ENCODE measurements around the gene NEFH. TPM values are rescaled to one million over a fixed set of nuclear protein-coding genes. Genes with fewer than 3 reads are reported as not detected.

Gene NEFH
- total RNA-seq, 1 experiment from 2014 or later = not detected

DNA sequence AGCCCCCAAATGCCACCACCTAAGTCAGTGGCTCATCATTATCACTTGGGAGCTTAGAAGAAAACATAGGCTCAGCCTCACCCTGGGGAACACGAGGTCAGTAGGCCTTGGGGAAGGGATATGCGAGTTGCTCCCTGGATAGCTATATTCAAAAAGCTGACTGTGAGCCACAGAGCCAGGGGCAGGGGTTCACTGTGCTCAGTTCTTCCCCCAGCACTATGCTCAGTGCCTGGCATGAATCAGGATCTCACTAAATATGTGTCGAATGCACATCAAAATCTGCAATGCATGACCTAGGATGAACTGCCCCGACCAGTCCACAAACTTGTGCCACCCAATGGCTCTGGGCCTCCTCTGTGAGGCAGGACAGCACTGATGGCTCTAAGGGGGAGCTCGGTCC lies 38.4 kb downstream of the NEFH start:
- H2AFZ ChIP-seq (ENCODE audit: low read depth, low read length, poor library complexity, severe bottlenecking) = no peak overlapping the region
- no peak overlapping the region for H3K9ac ChIP-seq (ENCODE audit: low read length)
- RAD21 ChIA-PET (ENCODE audit: low non-redundant PET in 1 of 2, low total read pairs in 2 of 2, uncharacterized antibody in 2 of 2, unreplicated experiment in 2 of 2) = no interaction called here
- H3K4me1 ChIP-seq (ENCODE audit: control insufficient read depth in 1 of 2, insufficient read depth in 2 of 2, low read length in 2 of 2) = no peaks in the 10 kb centered on the region
- DNase-seq (ENCODE audit: low read depth, low spot score) (no peak), ATAC-seq (no peak)
- intact Hi-C loops (cut with micrococcal nuclease) = no loop called here
- H3K4me2 ChIP-seq (ENCODE audit: low read length) = no peak overlapping the region
- no peak overlapping the region for H3K27ac ChIP-seq (ENCODE audit: low read depth, low read length)
- POLR2A ChIA-PET = no interaction called here
- H3K27me3 ChIP-seq (ENCODE audit: insufficient read depth, low read length) = no peaks in the 10 kb centered on the region
- H3K36me3 ChIP-seq (ENCODE audit: control insufficient read depth in 1 of 2, insufficient read depth in 2 of 2, low read length in 2 of 2) = peaks cover 41 to 42% of the 10 kb centered on the region in 2 experiments
- no peaks in the 10 kb centered on the region for H3K9me3 ChIP-seq (ENCODE audit: control insufficient read depth in 1 of 2, insufficient read depth in 1 of 2, low read depth in 1 of 2, low read length in 2 of 2)
- BruUV-seq (replicated peaks) = no TSS peak
- H3K9me2 ChIP-seq (ENCODE audit: insufficient read depth) = no peaks in the 10 kb centered on the region
- no peaks in the 10 kb centered on the region for H4K20me1 ChIP-seq (ENCODE audit: insufficient read depth)
- no peak overlapping the region for H3K4me3 ChIP-seq (replicated peaks in 1 of 2; ENCODE audit: low read depth in 1 of 2, low read length in 2 of 2)
- no peak for TF ChIP-seq EZH2 (IDR thresholded peaks at IDR 0.05)
- TF ChIP-seq RAD21 (IDR thresholded peaks at IDR 0.05; ENCODE audit: low read depth) = no peak
- TF ChIP-seq, protein P1, sequence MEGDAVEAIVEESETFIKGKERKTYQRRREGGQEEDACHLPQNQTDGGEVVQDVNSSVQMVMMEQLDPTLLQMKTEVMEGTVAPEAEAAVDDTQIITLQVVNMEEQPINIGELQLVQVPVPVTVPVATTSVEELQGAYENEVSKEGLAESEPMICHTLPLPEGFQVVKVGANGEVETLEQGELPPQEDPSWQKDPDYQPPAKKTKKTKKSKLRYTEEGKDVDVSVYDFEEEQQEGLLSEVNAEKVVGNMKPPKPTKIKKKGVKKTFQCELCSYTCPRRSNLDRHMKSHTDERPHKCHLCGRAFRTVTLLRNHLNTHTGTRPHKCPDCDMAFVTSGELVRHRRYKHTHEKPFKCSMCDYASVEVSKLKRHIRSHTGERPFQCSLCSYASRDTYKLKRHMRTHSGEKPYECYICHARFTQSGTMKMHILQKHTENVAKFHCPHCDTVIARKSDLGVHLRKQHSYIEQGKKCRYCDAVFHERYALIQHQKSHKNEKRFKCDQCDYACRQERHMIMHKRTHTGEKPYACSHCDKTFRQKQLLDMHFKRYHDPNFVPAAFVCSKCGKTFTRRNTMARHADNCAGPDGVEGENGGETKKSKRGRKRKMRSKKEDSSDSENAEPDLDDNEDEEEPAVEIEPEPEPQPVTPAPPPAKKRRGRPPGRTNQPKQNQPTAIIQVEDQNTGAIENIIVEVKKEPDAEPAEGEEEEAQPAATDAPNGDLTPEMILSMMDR (IDR thresholded peaks at IDR 0.05 in 2 of 3, conservative IDR thresholded peaks at IDR 0.05 in 1 of 3; ENCODE audit: borderline replicate concordance in 1 of 3, insufficient read depth in 1 of 3, low read depth in 2 of 3, low read length in 2 of 3) = no peak
- TF ChIP-seq, protein P2, sequence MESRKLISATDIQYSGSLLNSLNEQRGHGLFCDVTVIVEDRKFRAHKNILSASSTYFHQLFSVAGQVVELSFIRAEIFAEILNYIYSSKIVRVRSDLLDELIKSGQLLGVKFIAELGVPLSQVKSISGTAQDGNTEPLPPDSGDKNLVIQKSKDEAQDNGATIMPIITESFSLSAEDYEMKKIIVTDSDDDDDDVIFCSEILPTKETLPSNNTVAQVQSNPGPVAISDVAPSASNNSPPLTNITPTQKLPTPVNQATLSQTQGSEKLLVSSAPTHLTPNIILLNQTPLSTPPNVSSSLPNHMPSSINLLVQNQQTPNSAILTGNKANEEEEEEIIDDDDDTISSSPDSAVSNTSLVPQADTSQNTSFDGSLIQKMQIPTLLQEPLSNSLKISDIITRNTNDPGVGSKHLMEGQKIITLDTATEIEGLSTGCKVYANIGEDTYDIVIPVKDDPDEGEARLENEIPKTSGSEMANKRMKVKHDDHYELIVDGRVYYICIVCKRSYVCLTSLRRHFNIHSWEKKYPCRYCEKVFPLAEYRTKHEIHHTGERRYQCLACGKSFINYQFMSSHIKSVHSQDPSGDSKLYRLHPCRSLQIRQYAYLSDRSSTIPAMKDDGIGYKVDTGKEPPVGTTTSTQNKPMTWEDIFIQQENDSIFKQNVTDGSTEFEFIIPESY (IDR thresholded peaks at IDR 0.05; ENCODE audit: extremely low read depth, insufficient replicate concordance, low read length) = no peak
- TF ChIP-seq POLR2A (IDR thresholded peaks at IDR 0.05; ENCODE audit: borderline replicate concordance, extremely low read depth, insufficient read depth, insufficient read length) = no peak
- CTCF ChIA-PET = no interaction called here
- no peaks in the 10 kb centered on the region for H3K79me2 ChIP-seq (ENCODE audit: insufficient read depth, low read length)

DNA sequence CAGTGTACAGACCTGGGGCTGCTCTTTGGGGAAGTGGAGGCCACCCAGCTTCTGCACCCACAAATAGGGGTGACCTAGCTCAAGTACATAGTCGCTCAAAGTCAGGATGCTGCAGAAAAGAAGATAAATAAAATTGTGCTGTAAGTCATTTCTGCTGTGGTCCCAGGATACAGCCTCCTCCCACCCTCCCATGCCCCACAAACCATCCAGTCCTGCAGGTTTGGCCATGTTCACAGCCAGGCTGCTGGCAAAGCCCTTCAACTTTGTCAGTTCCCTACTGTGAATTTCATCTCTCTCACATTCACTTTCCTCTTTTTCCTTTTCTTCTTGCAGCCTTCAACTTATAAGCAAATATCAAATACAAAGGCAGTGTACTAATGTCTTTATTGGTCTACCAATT lies 40.0 kb downstream of the NEFH start:
- intact Hi-C loops (cut with micrococcal nuclease) = no loop called here
- no peak overlapping the region for H3K9ac ChIP-seq (ENCODE audit: low read length)
- ATAC-seq = no peak

More for the DNA sequence above, 40.0 kb downstream of the NEFH start:
- H3K79me2 ChIP-seq (ENCODE audit: insufficient read depth, low read length) = no peaks in the 10 kb centered on the region
- no peak overlapping the region for H2AFZ ChIP-seq (ENCODE audit: low read depth, low read length, poor library complexity, severe bottlenecking)
- H3K4me2 ChIP-seq (ENCODE audit: low read length) = no peak overlapping the region
- no peak overlapping the region for H3K4me3 ChIP-seq (replicated peaks in 1 of 2; ENCODE audit: low read depth in 1 of 2, low read length in 2 of 2)
- H3K4me1 ChIP-seq (ENCODE audit: control insufficient read depth in 1 of 2, insufficient read depth in 2 of 2, low read length in 2 of 2) = no peaks in the 10 kb centered on the region
- H3K9me2 ChIP-seq (ENCODE audit: insufficient read depth) = no peaks in the 10 kb centered on the region
- POLR2A ChIA-PET = no interaction called here
- H3K27me3 ChIP-seq (ENCODE audit: insufficient read depth, low read length) = no peaks in the 10 kb centered on the region
- peaks cover 42 to 54% of the 10 kb centered on the region in 2 experiments for H3K36me3 ChIP-seq (ENCODE audit: control insufficient read depth in 1 of 2, insufficient read depth in 2 of 2, low read length in 2 of 2)
- RAD21 ChIA-PET (ENCODE audit: low non-redundant PET in 1 of 2, low total read pairs in 2 of 2, uncharacterized antibody in 2 of 2, unreplicated experiment in 2 of 2) = no interaction called here
- no peaks in the 10 kb centered on the region for H4K20me1 ChIP-seq (ENCODE audit: insufficient read depth)
- no peak overlapping the region for H3K27ac ChIP-seq (ENCODE audit: low read depth, low read length)
- H3K9me3 ChIP-seq (ENCODE audit: control insufficient read depth in 1 of 2, insufficient read depth in 1 of 2, low read depth in 1 of 2, low read length in 2 of 2) = no peaks in the 10 kb centered on the region
- CTCF ChIA-PET = no interaction called here
- DNase-seq (ENCODE audit: low read depth, low spot score) = no peak
- TF ChIP-seq EZH2phosphoT487 (IDR thresholded peaks at IDR 0.05; ENCODE audit: borderline replicate concordance) (no peak), YY1 (IDR thresholded peaks at IDR 0.05; ENCODE audit: extremely low read depth, insufficient replicate concordance, low read depth, low read length) (no peak), SRF (IDR thresholded peaks at IDR 0.05; ENCODE audit: low read depth) (no peak), SP1 (IDR thresholded peaks at IDR 0.05; ENCODE audit: low read depth) (no peak), ZNF274 (IDR thresholded peaks at IDR 0.05; ENCODE audit: low read depth, low read length) (no peak)
- TF ChIP-seq, protein P2 (IDR thresholded peaks at IDR 0.05; ENCODE audit: extremely low read depth, insufficient replicate concordance, low read length) = no peak
- TF ChIP-seq, protein P3, sequence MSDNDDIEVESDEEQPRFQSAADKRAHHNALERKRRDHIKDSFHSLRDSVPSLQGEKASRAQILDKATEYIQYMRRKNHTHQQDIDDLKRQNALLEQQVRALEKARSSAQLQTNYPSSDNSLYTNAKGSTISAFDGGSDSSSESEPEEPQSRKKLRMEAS (IDR thresholded peaks at IDR 0.05) = no peak
- BruUV-seq (replicated peaks) = no TSS peak
